Activated CD4-positive, alpha-beta T cell treated with anti-CD3 and anti-CD28 coated beads for 1 hour (primary cell): Measurements from ENCODE around the gene VEGFB.

ENCODE experiments used
- DNase-seq: peaks from one replicate; pipeline ENCODE4 v3.0.0-alpha.2; 2020

VEGFB gene

GRCh38 chr11:64211181-64211872 lies 23.1 kb upstream of the VEGFB start:
- no peak for DNase-seq

- no peak for DNase-seq
These were observed 17.5 kb upstream of the VEGFB start for GRCh38 chr11:64216879-64217278.

GRCh38 chr11:64218628-64219353 lies 15.6 kb upstream of the VEGFB start:
- no peak for DNase-seq

GRCh38 chr11:64219354-64219684 lies 15.1 kb upstream of the VEGFB start:
- DNase-seq: no peak

- DNase-seq: no peak
These were observed 14.6 kb upstream of the VEGFB start for GRCh38 chr11:64219755-64220154.

GRCh38 chr11:64220271-64220670 lies 14.1 kb upstream of the VEGFB start:
- DNase-seq: no peak

GRCh38 chr11:64220798-64221197 lies 13.6 kb upstream of the VEGFB start:
- DNase-seq: no peak

- DNase-seq: no peak
These were observed 11.8 kb upstream of the VEGFB start for GRCh38 chr11:64222651-64223000.

GRCh38 chr11:64223001-64223651 lies 11.3 kb upstream of the VEGFB start:
- DNase-seq: no peak

- DNase-seq: no peak
These were observed 10.1 kb upstream of the VEGFB start for GRCh38 chr11:64224151-64224890.

GRCh38 chr11:64224891-64225607 lies 9.3 kb upstream of the VEGFB start:
- DNase-seq: no peak

- peak; percentile 83 for DNase-seq
These were observed 8.5 kb upstream of the VEGFB start, which contains the start of the genes NUDT22 and TRPT1 for GRCh38 chr11:64225608-64226506. TSS of gene NUDT22 (plus strand) at chr11:64226274. CDS start at chr11:64226653, 379 bp downstream. TSS of gene TRPT1 (minus strand) at chr11:64226186. CDS start at chr11:64225860, 326 bp downstream.

GRCh38 chr11:64226507-64227051 lies 7.8 kb upstream of the VEGFB start:
- peak; percentile 24 for DNase-seq

GRCh38 chr11:64227405-64227956 lies 6.9 kb upstream of the VEGFB start:
- no peak for DNase-seq

GRCh38 chr11:64229090-64229743 lies 5.2 kb upstream of the VEGFB start:
- no peak for DNase-seq

GRCh38 chr11:64229744-64230170 lies 4.6 kb upstream of the VEGFB start:
- DNase-seq: no peak

- DNase-seq: peak; percentile 75
These were observed 4.0 kb upstream of the VEGFB start, which contains the start of gene DNAJC4 for GRCh38 chr11:64230171-64230984. TSS of gene DNAJC4 (plus strand) at chr11:64230548. CDS start at chr11:64230855, 307 bp downstream.

- DNase-seq: no peak
These were observed 3.4 kb upstream of the VEGFB start for GRCh38 chr11:64230985-64231365.

- DNase-seq: no peak
These were observed 2.8 kb upstream of the VEGFB start for GRCh38 chr11:64231546-64231945.
